HFF-Myc (cell line): ENCODE data around the gene DDX41.

Experiments used
- DNase-seq: peaks from one replicate; pipeline ENCODE4 v3.0.0-alpha.2; 2011; ENCODE audit warnings: low read depth; ENCODE audit errors: extremely low read depth
- H3K4me3 ChIP-seq: replicated peaks from 2 replicates; pipeline ENCODE4 v1.5.1; 2011; ENCODE audit warnings: low read depth, mild to moderate bottlenecking, control low read depth, low read length
- CTCF ChIP-seq: IDR thresholded peaks from 2 replicates; pipeline ENCODE4 v1.5.1; 2012; ENCODE audit warnings: mild to moderate bottlenecking, low read depth, low read length, control low read depth; ENCODE audit errors: missing control alignments

The DDX41 gene

GRCh38 chr5:177554474-177555111 lies 37.8 kb upstream of the DDX41 start, which contains the start of gene FAM193B:
Gene FAM193B, minus strand, starts transcription at chr5:177554563. Its CDS starts 105 bp downstream, at chr5:177554458.
- peak; percentile 70 for DNase-seq
- no peak for TF ChIP-seq CTCF
- peak within 1 kb of the TSS; percentile 82 for H3K4me3 ChIP-seq

GRCh38 chr5:177553671-177554429 lies 37.1 kb upstream of the DDX41 start:
- peak overlapping the region; percentile 82 for H3K4me3 ChIP-seq
- no peak for DNase-seq
- no peak for TF ChIP-seq CTCF

- no peak for TF ChIP-seq CTCF
- peak overlapping the region; percentile 82 for H3K4me3 ChIP-seq
- DNase-seq: no peak
Observed at GRCh38 chr5:177552839-177553455, 36.2 kb upstream of the DDX41 start.

GRCh38 chr5:177550122-177550521 lies 33.4 kb upstream of the DDX41 start:
- no peak for DNase-seq
- H3K4me3 ChIP-seq: no peak overlapping the region
- TF ChIP-seq CTCF: no peak

GRCh38 chr5:177548495-177548894 lies 31.7 kb upstream of the DDX41 start:
- no peak overlapping the region for H3K4me3 ChIP-seq
- DNase-seq: no peak
- no peak for TF ChIP-seq CTCF

GRCh38 chr5:177547736-177548135 lies 31.0 kb upstream of the DDX41 start:
- no peak for TF ChIP-seq CTCF
- H3K4me3 ChIP-seq: no peak overlapping the region
- no peak for DNase-seq
